D721Med (cell line): ENCODE results near the gene TMEM272.
A peak's percentile ranks its signal among the peaks of the same experiment; 100 is the strongest.

ENCODE experiments used
- DNase-seq: peaks from one replicate; pipeline ENCODE4 v3.0.0; 2011; ENCODE audit warnings: low spot score; ENCODE audit not compliant: insufficient read length
- FAIRE-seq: peaks from 2 replicates; lab custom pipeline; 2011; peaks lifted over from hg19 to GRCh38; lab: Jason Lieb, UNC
- CTCF ChIP-seq: IDR thresholded peaks from 2 replicates; pipeline ENCODE4 v1.5.1; 2012; ENCODE audit warnings: mild to moderate bottlenecking, control low read depth; ENCODE audit not compliant: insufficient read depth; ENCODE audit errors: missing control alignments

Gene TMEM272

GRCh38 chr13:51784097-51784496 is 60.9 kb downstream of the TMEM272 start:
- FAIRE-seq (no peak), DNase-seq (no peak)
- TF ChIP-seq CTCF, result no peak

- FAIRE-seq, result no peak
Observed at GRCh38 chr13:51783428-51784094, 61.4 kb downstream of the TMEM272 start.

GRCh38 chr13:51782026-51782710 is 62.8 kb downstream of the TMEM272 start:
- FAIRE-seq, result no peak
- TF ChIP-seq CTCF, result no peak
- DNase-seq, result no peak

More at GRCh38 chr13:51783428-51784094, 61.4 kb downstream of the TMEM272 start:
- TF ChIP-seq CTCF, result no peak
- DNase-seq, result no peak

- DNase-seq (no peak), FAIRE-seq (no peak)
- TF ChIP-seq CTCF, result peak; percentile 40
Observed at GRCh38 chr13:51781246-51782022, 63.5 kb downstream of the TMEM272 start.

- TF ChIP-seq CTCF, result no peak
- DNase-seq, result no peak
- no peak for FAIRE-seq
Observed at GRCh38 chr13:51780099-51780498, 64.9 kb downstream of the TMEM272 start.

- no peak for DNase-seq
- FAIRE-seq, result no peak
- no peak for TF ChIP-seq CTCF
Observed at GRCh38 chr13:51778392-51778791, 66.6 kb downstream of the TMEM272 start.
